Calu3 (cell line): ENCODE data around the gene TMEM258. TPM values are rescaled to one million over a fixed set of nuclear protein-coding genes. Genes with fewer than 3 reads are reported as not detected.

Experiments used
- BruUV-seq: library from RNA; stranded (reverse); fragments of 400-500 nt; replicated peaks from 2 replicates; lab custom pipeline; 2021; lab: Mats Ljungman, UMichigan
- CTCF ChIA-PET: fragments of 300-600 bp; sonication (Branson Sonifier 250); formaldehyde crosslinking; loops from one replicate; lab custom pipeline; 2022; ENCODE audit warnings: antibody characterized with exemption; lab: Charles Lee
- DNase-seq: peaks from one replicate; pipeline ENCODE4 v3.0.0; 2022
- H3K27ac Mint-ChIP-seq: one replicate; pipeline ENCODE4 v1.8.0; 2022; ENCODE audit warnings: mixed read lengths; ENCODE audit not compliant: unreplicated experiment
- H3K27me3 Mint-ChIP-seq: one replicate; pipeline ENCODE4 v1.8.0; 2022; ENCODE audit warnings: mixed read lengths; ENCODE audit not compliant: unreplicated experiment
- H3K36me3 Mint-ChIP-seq: one replicate; pipeline ENCODE4 v1.8.0; 2022; ENCODE audit warnings: mild to moderate bottlenecking, moderate library complexity, mixed read lengths; ENCODE audit not compliant: insufficient read depth, unreplicated experiment
- H3K4me1 Mint-ChIP-seq: one replicate; pipeline ENCODE4 v1.8.0; 2022; ENCODE audit warnings: mild to moderate bottlenecking, low read depth, mixed read lengths; ENCODE audit not compliant: unreplicated experiment
- H3K4me3 Mint-ChIP-seq: one replicate; pipeline ENCODE4 v1.8.0; 2022; ENCODE audit warnings: mild to moderate bottlenecking, low read depth, moderate library complexity, mixed read lengths; ENCODE audit not compliant: unreplicated experiment
- H3K9me3 Mint-ChIP-seq: one replicate; pipeline ENCODE4 v1.8.0; 2022; ENCODE audit warnings: low read depth, mixed read lengths; ENCODE audit not compliant: unreplicated experiment
- CTCF ChIP-seq: fragments of 200-600 bp; IDR thresholded peaks from one replicate; pipeline ENCODE4 v1.8.0; 2022; ENCODE audit warnings: antibody characterized with exemption; ENCODE audit not compliant: unreplicated experiment
- intact Hi-C: fragments of 100-400 bp; cut with micrococcal nuclease; formaldehyde crosslinking; loops from one replicate; pipeline ENCODE4 v1.10.0; 2022; ENCODE audit not compliant: unreplicated experiment
- total RNA-seq: library from RNA; stranded (reverse); gene quantifications from 2 replicates; pipeline ENCODE4 v1.2.3, GENCODE V29; 2022

TMEM258 gene
- total RNA-seq, 1 experiment from 2014 or later = 146 TPM

- Mint-ChIP-seq H3K4me1 (no peaks in the 10 kb centered on the region), H3K4me3 (no peak overlapping the region), H3K27ac (no peak overlapping the region), H3K27me3 (no peaks in the 10 kb centered on the region), H3K36me3 (peaks cover 61% of the 10 kb centered on the region), H3K9me3 (no peaks in the 10 kb centered on the region)
- no peak for DNase-seq
- CTCF ChIA-PET = no interaction called here
- BruUV-seq = no TSS peak
- intact Hi-C loops = no loop called here
- no peak for TF ChIP-seq CTCF
Observed at GRCh38 chr11:61778357-61778886, 14.0 kb downstream of the TMEM258 start.

- no peak for DNase-seq
- no peak overlapping the region for H3K27ac Mint-ChIP-seq
- CTCF ChIA-PET = interaction anchor here (1.4 kb wide), 1 partner anchor 30 kb away, joined by 4 read pairs; no protein-coding TSS in a partner anchor
- no peak for TF ChIP-seq CTCF
- no peaks in the 10 kb centered on the region for H3K27me3 Mint-ChIP-seq
- peaks cover 59% of the 10 kb centered on the region for H3K36me3 Mint-ChIP-seq
- no peaks in the 10 kb centered on the region for H3K4me1 Mint-ChIP-seq
- no TSS peak for BruUV-seq
- H3K4me3 Mint-ChIP-seq = no peak overlapping the region
- intact Hi-C loops = loop anchor here (2.0 kb wide), 1 partner anchor 31 kb away; no protein-coding TSS in a partner anchor
- H3K9me3 Mint-ChIP-seq = no peaks in the 10 kb centered on the region
Observed at GRCh38 chr11:61777234-61778090, 14.9 kb downstream of the TMEM258 start.

- peak; percentile 84 for DNase-seq
- CTCF ChIA-PET = interaction anchor here (1.4 kb wide), 1 partner anchor 30 kb away, joined by 4 read pairs; no protein-coding TSS in a partner anchor
- peak; percentile 76 for TF ChIP-seq CTCF
- Mint-ChIP-seq H3K9me3 (no peaks in the 10 kb centered on the region), H3K36me3 (peaks cover 50% of the 10 kb centered on the region), H3K4me1 (no peaks in the 10 kb centered on the region), H3K4me3 (no peak overlapping the region), H3K27ac (no peak overlapping the region), H3K27me3 (no peaks in the 10 kb centered on the region)
- intact Hi-C loops = loop anchor here (2.0 kb wide), 1 partner anchor 30 kb away; no protein-coding TSS in a partner anchor
- no TSS peak for BruUV-seq
Observed at GRCh38 chr11:61776561-61777075, 15.8 kb downstream of the TMEM258 start.

- no peak for DNase-seq
- no peak for TF ChIP-seq CTCF
- no peak overlapping the region for H3K27ac Mint-ChIP-seq
- no peaks in the 10 kb centered on the region for H3K9me3 Mint-ChIP-seq
- intact Hi-C loops = loop anchor here (2.0 kb wide), 1 partner anchor 29 kb away; no protein-coding TSS in a partner anchor
- CTCF ChIA-PET = interaction anchor here (0.7 to 1.8 kb wide), 4 partner anchors 11 to 87 kb away, joined by 3 to 8 read pairs (median 4); no protein-coding TSS in a partner anchor
- H3K4me1 Mint-ChIP-seq = no peaks in the 10 kb centered on the region
- BruUV-seq = no TSS peak
- H3K4me3 Mint-ChIP-seq = no peak overlapping the region
- H3K27me3 Mint-ChIP-seq = no peaks in the 10 kb centered on the region
- H3K36me3 Mint-ChIP-seq = peaks cover 48% of the 10 kb centered on the region
Observed at GRCh38 chr11:61775606-61776554, 16.5 kb downstream of the TMEM258 start.
